HEK293 (cell line): ENCODE measurements around the gene CHPT1.

Experiments
- ATF2 ChIP-seq: fragments of 450-650 bp; formaldehyde crosslinking; IDR thresholded peaks from 2 replicates; pipeline ENCODE4 v1.5.1; 2016; ENCODE audit warnings: missing biosample characterization, missing genetic modification characterization, low read depth
- CTCF ChIP-seq: fragments of 450-650 bp; formaldehyde crosslinking; IDR thresholded peaks from 2 replicates; pipeline ENCODE4 v1.5.1; 2016; ENCODE audit warnings: missing biosample characterization, missing genetic modification characterization
- KLF16 ChIP-seq: fragments of 450-650 bp; formaldehyde crosslinking; IDR thresholded peaks from 2 replicates; pipeline ENCODE4 v1.5.1; 2017; ENCODE audit warnings: missing biosample characterization, missing genetic modification characterization
- MEIS1 ChIP-seq: sonication (generic); formaldehyde crosslinking; IDR thresholded peaks from 2 replicates; pipeline ENCODE4 v1.8.1; 2022; ENCODE audit warnings: missing genetic modification reagents, mild to moderate bottlenecking, borderline replicate concordance
- PATZ1 ChIP-seq: fragments of 450-650 bp; formaldehyde crosslinking; IDR thresholded peaks from 2 replicates; pipeline ENCODE4 v1.5.1; 2016; ENCODE audit warnings: missing biosample characterization, missing genetic modification characterization
- PBX3 ChIP-seq: sonication (generic); formaldehyde crosslinking; IDR thresholded peaks from 2 replicates; pipeline ENCODE4 v1.8.1; 2022; ENCODE audit warnings: mild to moderate bottlenecking, moderate library complexity, missing genetic modification reagents
- ZBTB26 ChIP-seq: fragments of 450-650 bp; formaldehyde crosslinking; optimal IDR thresholded peaks from 2 replicates; pipeline ENCODE3; 2016; ENCODE audit warnings: missing biosample characterization, mild to moderate bottlenecking, missing genetic modification characterization
- ZBTB49 ChIP-seq: fragments of 450-650 bp; formaldehyde crosslinking; IDR thresholded peaks from 2 replicates; pipeline ENCODE4 v1.5.1; 2016; ENCODE audit warnings: missing biosample characterization, missing genetic modification characterization, low read depth
- ZBTB8A ChIP-seq: fragments of 450-650 bp; formaldehyde crosslinking; IDR thresholded peaks from 2 replicates; pipeline ENCODE4 v1.5.1; 2016; ENCODE audit warnings: missing biosample characterization, missing genetic modification characterization
- ZNF707 ChIP-seq: fragments of 450-650 bp; formaldehyde crosslinking; IDR thresholded peaks from 2 replicates; pipeline ENCODE4 v1.5.1; 2016; ENCODE audit warnings: missing biosample characterization, missing genetic modification characterization

GRCh38 chr12:101737476-101737875 is 40.0 kb downstream of the CHPT1 start:
- TF ChIP-seq ZNF707 (tag by site-specific recombination) (no peak), MEIS1 (no peak), CTCF (no peak), ATF2 (tag by site-specific recombination) (no peak), PATZ1 (tag by site-specific recombination) (no peak), ZBTB49 (tag by site-specific recombination) (no peak), ZBTB26 (tag by site-specific recombination) (no peak), ZBTB8A (tag by site-specific recombination) (no peak), KLF16 (tag by site-specific recombination) (no peak), PBX3 (no peak)
